ENCODE measurements around the gene KLHL6. TPM values are rescaled to one million over a fixed set of nuclear protein-coding genes. Genes with fewer than 3 reads are reported as not detected.

The KLHL6 gene
- total and polyA plus RNA-seq, 2 of the 8 experiments (the other 6 are each of a cell fraction or from before 2014, with no cell fraction given) = 0.05 TPM; not detected in 1

DNA sequence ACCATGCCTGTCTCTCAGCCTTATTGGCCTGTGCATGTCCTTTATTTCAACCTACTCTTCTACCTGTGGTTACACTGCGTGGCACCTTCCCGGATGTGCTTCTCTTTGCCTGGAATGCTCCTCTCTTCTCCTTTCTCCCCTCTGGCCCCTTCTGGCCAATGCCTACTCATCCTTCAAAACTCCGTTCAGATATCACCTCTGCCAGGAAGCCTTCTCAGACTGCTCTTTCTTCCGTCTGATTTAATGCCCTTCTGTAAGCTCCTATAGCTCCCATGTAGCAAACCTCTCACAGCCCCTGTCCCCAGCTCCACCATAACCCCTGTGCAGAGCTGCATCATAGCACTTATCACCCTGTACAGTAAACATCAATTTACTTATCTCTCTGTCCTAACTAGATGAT, 13.2 kb downstream of the KLHL6 start:
- Histone ChIP-seq H4K91ac (replicated peaks; ENCODE audit: insufficient read length, low read length) (no peak overlapping the region), H3K4me1 (replicated peaks in 1 of 4; ENCODE audit: control insufficient read depth in 3 of 4, insufficient read depth in 4 of 4, low read length in 3 of 4) (peaks cover 0 to 6% (median 0%) of the 10 kb centered on the region in 4 experiments; a peak in 2 of 7 replicates), H4K5ac (ENCODE audit: insufficient read length, low read depth, low read length) (no peak overlapping the region), H3K14ac (ENCODE audit: insufficient read length) (no peak overlapping the region), H3K18ac (ENCODE audit: extremely low read depth, low read length) (no peak overlapping the region), H3K4me2 (ENCODE audit: insufficient read depth in 1 of 2, low read depth in 2 of 2, low read length in 2 of 2) (no peak overlapping the region), H3K4me3 (ENCODE audit: extremely low read depth in 1 of 4, insufficient read depth in 2 of 4, low read depth in 3 of 4, low read length in 4 of 4) (no peak overlapping the region), H2AFZ (ENCODE audit: low read length) (no peak overlapping the region), H3K56ac (replicated peaks; ENCODE audit: insufficient read length, low read depth, low read length) (no peak overlapping the region), H4K8ac (ENCODE audit: extremely low read depth, insufficient read depth, low read length) (no peak overlapping the region), H3K79me1 (ENCODE audit: low read depth, low read length) (no peaks in the 10 kb centered on the region), H3K23me2 (ENCODE audit: low read depth, low read length) (no peaks in the 10 kb centered on the region; the same call in 1 of the 2 replicates), H2BK15ac (ENCODE audit: low read length) (no peak overlapping the region), H3K9ac (replicated peaks in 1 of 4; ENCODE audit: extremely low read depth in 1 of 4, low read depth in 3 of 4, low read length in 3 of 4) (no peak overlapping the region), H2BK12ac (ENCODE audit: low read depth, low read length) (no peak overlapping the region), H2BK20ac (ENCODE audit: low read length) (no peak overlapping the region), H3K4ac (replicated peaks; ENCODE audit: insufficient read length, low read depth, low read length) (no peak overlapping the region), H2BK120ac (replicated peaks; ENCODE audit: low read depth, low read length) (no peak overlapping the region), H3K36me3 (ENCODE audit: control insufficient read depth in 2 of 4, insufficient read depth in 4 of 4, low read length in 3 of 4) (no peaks in the 10 kb centered on the region), H2AK5ac (ENCODE audit: low read depth, low read length) (no peak overlapping the region), H4K20me1 (replicated peaks in 1 of 2; ENCODE audit: control insufficient read depth in 1 of 2, insufficient read depth in 2 of 2, low read length in 2 of 2) (no peaks in the 10 kb centered on the region), H2BK5ac (ENCODE audit: low read depth, low read length) (no peak overlapping the region), H3K9me3 (ENCODE audit: insufficient read depth in 2 of 2, low read depth in 1 of 2, low read length in 1 of 2) (no peaks in the 10 kb centered on the region), H3K27ac (ENCODE audit: low read depth, low read length) (no peak overlapping the region), H3K27me3 (replicated peaks in 1 of 4; ENCODE audit: control insufficient read depth in 3 of 4, extremely low read depth in 1 of 4, insufficient read depth in 3 of 4, low read length in 3 of 4) (no peaks in the 10 kb centered on the region), H3K23ac (ENCODE audit: insufficient read length) (no peak overlapping the region), H3K79me2 (ENCODE audit: control insufficient read depth in 1 of 2, insufficient read depth in 2 of 2, low read length in 2 of 2) (no peaks in the 10 kb centered on the region)
- DNase-seq (ENCODE audit: low read depth in 1 of 2, low spot score in 2 of 2) (no peak), FAIRE-seq (no peak)
- ChIA-PET CTCF (ENCODE audit: partially characterized antibody) (interaction anchor here (0.8 to 2.8 kb wide), 3 partner anchors 49 to 63 kb away, joined by 3 to 7 read pairs (median 3); no protein-coding TSS in a partner anchor), POLR2A (ENCODE audit: partially characterized antibody) (interaction anchor here (0.6 kb wide), 1 partner anchor 50 kb away, joined by 3 read pairs; no protein-coding TSS in a partner anchor)
- TF ChIP-seq TEAD4 (IDR thresholded peaks at IDR 0.05; ENCODE audit: low read depth, low read length) (no peak), GABPA (IDR thresholded peaks at IDR 0.05; ENCODE audit: borderline replicate concordance, insufficient read depth, low read length) (no peak), SRF (IDR thresholded peaks at IDR 0.05; ENCODE audit: low read depth, low read length) (no peak), HDAC2 (IDR thresholded peaks at IDR 0.05; ENCODE audit: borderline replicate concordance in 1 of 2, low read depth in 2 of 2, low read length in 2 of 2) (no peak), SAP30 (IDR thresholded peaks at IDR 0.05; ENCODE audit: insufficient read depth, insufficient replicate concordance, low read length) (no peak), BACH1 (IDR thresholded peaks at IDR 0.05; ENCODE audit: low read length) (no peak), SIRT6 (IDR thresholded peaks at IDR 0.05; ENCODE audit: low read length) (no peak), GTF2F1 (IDR thresholded peaks at IDR 0.05; ENCODE audit: borderline replicate concordance, low read depth, low read length) (no peak), JUND (IDR thresholded peaks at IDR 0.05; ENCODE audit: low read length) (no peak), SP1 (IDR thresholded peaks at IDR 0.05; ENCODE audit: low read depth, low read length) (no peak)
- TF ChIP-seq, protein P1, sequence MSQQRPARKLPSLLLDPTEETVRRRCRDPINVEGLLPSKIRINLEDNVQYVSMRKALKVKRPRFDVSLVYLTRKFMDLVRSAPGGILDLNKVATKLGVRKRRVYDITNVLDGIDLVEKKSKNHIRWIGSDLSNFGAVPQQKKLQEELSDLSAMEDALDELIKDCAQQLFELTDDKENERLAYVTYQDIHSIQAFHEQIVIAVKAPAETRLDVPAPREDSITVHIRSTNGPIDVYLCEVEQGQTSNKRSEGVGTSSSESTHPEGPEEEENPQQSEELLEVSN (IDR thresholded peaks at IDR 0.05) = no peak
- 87% methylated on average over 4 of the region's 4 CpGs; no CpG with 5 or more reads in 1 of the 2 experiments for WGBS, 2 experiments (ENCODE audit: extremely low coverage in 1 of 2, insufficient coverage in 1 of 2, insufficient read length in 1 of 2, insufficient replicate concordance in 2 of 2, low coverage in 1 of 2, low lambda C conversion rate in 2 of 2, missing lambda C conversion rate in 1 of 2)
